ENCODE measurements around the gene SRP54.
"Not testable (repeated sequence)": the region's sequence is repeated elsewhere in the genome, so short reads cannot be mapped to it uniquely, and the experiment has no call there.

The SRP54 gene

DNA sequence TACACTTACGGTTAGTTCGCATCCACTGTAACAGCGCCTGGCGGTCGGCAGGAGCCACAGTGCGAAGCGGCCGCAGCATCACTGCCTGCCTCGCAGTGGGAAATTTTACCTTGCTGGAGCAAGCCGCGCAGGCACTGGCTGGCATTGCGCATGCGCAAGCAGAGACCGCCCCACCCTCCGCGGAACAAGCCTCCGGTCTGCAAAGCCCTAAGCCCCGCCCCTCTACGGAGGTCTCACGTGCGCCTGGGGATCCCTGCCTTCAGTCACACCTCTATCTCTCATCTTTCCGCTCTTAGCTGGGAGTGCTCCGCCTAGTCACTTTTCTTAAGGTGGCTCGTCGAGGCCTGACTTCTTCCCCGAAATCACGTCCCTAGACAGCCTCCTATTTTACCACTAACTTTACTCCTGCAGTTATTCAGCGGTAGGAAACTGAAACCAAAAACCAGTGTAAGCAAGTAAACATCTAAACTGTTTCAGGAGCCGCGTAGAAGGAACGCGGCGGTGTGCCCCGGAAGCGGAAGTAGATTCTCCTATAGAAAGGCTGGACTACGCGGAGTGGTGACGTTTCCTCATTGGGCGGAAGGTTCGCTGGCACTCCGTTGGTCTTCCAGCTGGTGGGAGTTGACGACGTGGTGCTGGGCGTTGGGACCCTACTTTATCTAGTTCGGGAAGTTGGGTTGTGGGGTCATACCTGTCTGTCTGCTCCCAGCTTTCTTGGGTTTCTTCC, at the start of gene SRP54:
SRP54 (plus strand) TSS at position 572 of the 727 bp plus-strand sequence. CDS start 13,718 bp downstream, outside the sequence.
- DNase-seq = peak; percentile 94

DNA sequence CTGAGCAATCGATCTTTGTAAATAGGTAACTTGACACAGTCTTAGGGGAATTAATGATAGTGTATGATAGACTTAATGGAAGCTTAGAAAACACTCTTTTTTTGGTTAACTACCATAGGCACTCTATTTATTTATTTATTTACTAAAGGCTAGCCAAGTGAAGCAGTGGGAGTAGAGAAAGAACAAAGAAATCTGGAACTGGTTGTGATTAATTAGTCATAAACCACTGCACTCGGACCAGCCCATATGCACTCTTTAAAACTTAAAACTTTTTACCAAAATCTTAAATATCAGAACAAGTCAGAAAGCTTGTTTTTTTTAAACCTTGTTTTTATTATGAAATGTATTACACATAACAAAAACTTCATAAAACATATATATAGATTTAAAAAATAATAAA, 49.5 kb upstream of the SRP54 start:
- DNase-seq = no peak

DNA sequence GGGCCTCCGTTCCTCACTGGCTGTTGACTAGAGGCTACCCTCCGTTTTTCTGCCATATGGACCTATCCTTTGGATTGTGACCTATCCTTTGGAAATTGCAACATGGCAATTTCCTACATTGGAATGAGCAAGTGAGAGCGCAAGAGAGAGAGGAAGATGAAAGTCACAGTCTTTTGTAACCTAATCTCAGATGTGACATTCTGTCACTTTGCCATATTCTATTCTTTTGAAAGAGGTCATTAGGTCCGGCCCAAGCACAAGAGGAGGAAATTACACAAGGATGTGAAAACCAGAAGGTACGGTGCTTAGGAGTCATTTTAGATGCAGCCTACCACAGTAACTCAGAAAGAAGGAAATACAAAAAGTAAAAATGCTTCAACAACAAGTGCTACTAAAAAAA, 47.3 kb upstream of the SRP54 start:
- DNase-seq = no peak

- no peak for DNase-seq
Observed at GRCh38 chr14:34937442-34937841, 45.4 kb upstream of the SRP54 start.

- DNase-seq = no peak
Observed at GRCh38 chr14:34937876-34938275, 44.9 kb upstream of the SRP54 start.

- DNase-seq = no peak
Observed at GRCh38 chr14:34943506-34943905, 39.3 kb upstream of the SRP54 start.

- DNase-seq = no peak
Observed at GRCh38 chr14:34944744-34945143, 38.0 kb upstream of the SRP54 start.

GRCh38 chr14:34946699-34947098, 36.1 kb upstream of the SRP54 start:
- no peak for DNase-seq

- DNase-seq = no peak
Observed at GRCh38 chr14:34951286-34951685, 31.5 kb upstream of the SRP54 start.

DNA sequence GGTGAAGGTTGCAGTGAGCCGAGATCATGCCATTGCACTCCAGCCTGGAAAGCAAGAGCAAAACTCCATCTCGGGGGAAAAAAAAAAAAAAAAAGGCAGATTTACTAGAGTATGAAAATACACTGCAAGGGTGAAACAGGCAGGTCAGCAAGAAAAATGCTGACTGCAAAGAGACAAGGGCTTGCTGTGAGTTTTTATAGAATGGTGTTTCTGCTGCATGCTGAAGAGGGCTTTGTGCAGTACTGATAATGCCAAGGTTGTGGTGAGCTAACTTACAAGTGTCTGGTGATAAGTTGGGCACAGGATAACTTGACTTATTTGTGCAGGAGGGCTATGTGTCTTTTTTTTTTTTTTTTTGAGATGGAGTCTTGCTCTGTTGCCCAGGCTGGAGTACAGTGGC, 25.9 kb upstream of the SRP54 start:
- DNase-seq = no peak

GRCh38 chr14:34957771-34958286, 25.0 kb upstream of the SRP54 start:
- no peak for DNase-seq

DNA sequence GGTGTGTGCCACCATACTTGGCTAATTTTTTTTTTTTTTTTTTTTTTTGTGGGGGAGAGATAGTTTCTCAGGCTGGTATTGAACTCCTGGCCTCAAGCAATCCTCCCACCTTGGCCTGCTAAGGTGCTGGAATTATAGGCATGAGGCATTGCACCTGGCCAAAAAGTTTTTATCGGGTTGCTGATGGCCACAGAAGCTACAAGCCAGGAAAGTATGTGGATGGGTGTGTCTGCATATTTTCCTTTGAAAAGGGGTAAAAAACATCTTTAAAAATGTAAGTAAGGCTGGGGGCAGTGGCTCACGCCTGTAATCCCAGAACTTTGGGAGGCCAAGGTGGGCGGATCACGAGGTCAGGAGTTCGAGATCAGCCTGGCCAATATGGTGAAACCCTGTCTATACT, 20.7 kb upstream of the SRP54 start:
- not testable (repeated sequence) for DNase-seq

GRCh38 chr14:34964977-34965764, 17.6 kb upstream of the SRP54 start:
- no peak for DNase-seq

DNA sequence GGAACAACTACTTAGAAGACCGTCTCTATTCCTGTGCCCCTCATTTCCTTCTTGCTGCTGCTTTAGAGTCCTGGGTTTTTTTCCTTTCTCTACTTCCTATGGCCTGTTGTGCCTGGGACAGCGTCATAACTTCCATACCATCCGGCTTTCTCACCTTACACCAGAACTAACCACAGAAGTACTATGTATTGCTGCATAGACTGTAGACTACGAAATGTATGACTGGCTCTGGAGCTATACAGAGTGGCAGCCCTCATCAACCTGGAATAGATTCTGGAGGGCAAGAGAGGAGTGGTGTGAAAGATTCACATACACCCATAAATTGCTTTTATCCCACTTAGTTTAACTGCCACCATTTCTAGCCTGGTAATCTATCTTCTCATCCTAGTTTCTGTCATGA, 16.9 kb upstream of the SRP54 start:
- DNase-seq = no peak

- DNase-seq = no peak
Observed at GRCh38 chr14:34966413-34966812, 16.4 kb upstream of the SRP54 start.

DNA sequence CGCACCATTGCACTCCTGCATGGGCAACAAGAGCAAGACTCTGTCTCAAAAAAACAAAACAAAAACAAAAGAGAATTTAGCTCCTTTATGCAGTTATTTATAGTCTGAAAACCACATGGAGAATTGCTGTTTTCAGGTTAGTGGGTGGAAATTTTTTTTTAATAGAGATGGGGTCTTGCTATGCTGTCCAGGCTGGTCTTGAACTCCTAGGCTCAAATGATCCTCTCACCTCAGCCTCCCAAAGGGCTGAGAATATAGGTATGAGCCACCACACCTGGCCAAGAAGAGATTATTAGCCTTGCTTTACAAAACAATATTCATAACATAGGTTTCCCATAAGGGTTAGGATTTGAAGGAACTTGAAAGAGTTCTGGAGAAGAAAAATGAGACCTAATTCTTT, 12.1 kb upstream of the SRP54 start:
- no peak for DNase-seq

- DNase-seq = no peak
Observed at GRCh38 chr14:34971381-34971780, 11.4 kb upstream of the SRP54 start.

DNA sequence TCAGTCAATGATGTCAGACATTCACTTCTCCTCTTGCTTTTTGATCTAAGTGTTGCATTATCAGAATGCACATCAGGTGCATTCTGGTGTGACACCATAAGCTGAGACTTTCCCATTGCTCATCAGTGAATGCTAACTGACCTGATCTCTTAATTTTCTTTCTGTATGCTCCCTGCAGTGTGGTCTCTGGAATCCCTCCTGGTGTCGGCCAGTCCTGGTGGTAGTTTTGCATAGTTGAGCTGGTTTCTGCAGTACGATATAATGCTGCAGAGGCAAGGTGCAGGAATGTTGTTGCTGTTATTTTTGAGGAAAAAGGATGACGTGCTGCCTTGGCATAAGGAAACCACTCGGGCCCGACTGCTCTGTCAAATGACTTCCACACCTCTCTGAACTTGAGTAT, 11.0 kb upstream of the SRP54 start:
- no peak for DNase-seq

GRCh38 chr14:34978444-34978843, 4.3 kb upstream of the SRP54 start:
- DNase-seq = no peak

DNA sequence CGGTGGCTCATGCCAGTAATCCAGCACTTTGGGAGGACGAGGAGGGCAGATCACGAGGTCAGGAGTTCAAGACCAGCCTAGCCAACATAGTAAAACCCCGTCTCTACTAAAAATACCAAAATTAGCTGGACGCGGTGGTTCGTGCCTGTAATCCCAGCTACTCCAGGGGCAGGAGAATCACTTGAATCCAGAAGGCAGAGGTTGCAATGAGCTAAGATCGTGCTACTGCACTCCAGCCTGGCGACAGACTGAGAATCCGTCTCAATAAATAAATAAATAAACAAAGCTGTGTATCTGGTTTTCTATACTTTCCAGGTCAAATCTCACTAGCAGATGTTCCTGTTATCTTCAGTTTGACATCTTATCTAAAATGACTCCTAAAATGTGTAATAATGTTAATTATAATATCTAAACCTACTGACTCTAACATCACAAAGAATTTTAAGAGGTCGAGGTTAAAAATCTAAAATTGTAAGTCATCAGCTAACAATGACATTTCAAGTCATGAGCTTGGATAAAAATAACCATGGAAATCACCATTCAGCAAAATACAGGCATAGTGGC, 2.4 kb upstream of the SRP54 start:
- DNase-seq = no peak

GRCh38 chr14:34981743-34982420, 910 bp upstream of the SRP54 start:
- DNase-seq = no peak

DNA sequence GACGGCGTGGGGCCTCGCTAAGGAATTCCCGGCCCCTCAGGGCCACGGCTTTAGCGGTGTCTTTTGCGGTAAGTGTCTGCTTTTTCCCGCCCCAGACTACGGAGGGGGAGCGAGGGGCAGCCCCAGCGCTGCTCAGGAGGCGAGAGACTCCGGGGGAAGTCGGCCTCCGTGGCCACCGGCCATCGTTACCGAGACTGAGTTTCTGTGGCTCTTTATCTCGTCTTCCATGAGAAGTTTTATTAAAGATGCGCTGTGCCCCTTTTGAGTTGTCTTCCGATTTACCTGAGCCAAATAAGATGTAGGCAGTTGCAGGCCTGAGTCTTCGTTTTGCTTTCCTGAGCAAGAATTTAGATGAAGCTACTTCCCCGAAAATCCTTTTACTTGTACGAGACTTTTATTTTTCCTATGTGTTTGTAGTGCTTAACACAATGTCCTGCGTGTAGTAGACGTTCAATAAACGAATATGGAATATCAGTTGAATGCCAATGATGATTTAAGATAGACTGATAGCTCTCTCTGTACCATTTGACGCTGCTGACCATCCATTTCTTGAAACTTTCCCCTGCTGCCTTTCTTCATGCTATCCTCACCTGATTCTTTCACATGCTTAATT, 462 bp downstream of the SRP54 start:
- DNase-seq = no peak

GRCh38 chr14:34983786-34984185, 994 bp downstream of the SRP54 start:
- DNase-seq = no peak

Data from NCI-H748 treated with DMSO at 0.1 percent for 48 hours (cell line).